Hepatocyte (in vitro differentiated cells): ENCODE results near the gene GAD1.

Source experiments
- CTCF ChIP-seq: fragments of 200-600 bp; sonication (generic); IDR thresholded peaks from 2 replicates; pipeline ENCODE4 v1.5.1; 2016; ENCODE audit warnings: antibody characterized with exemption, mild to moderate bottlenecking; ENCODE audit not compliant: poor library complexity
- EZH2 ChIP-seq: fragments of 200-600 bp; sonication (generic); IDR thresholded peaks from 2 replicates; pipeline ENCODE4 v1.6.1; 2016; ENCODE audit warnings: antibody characterized with exemption, mild to moderate bottlenecking, borderline replicate concordance
- EZH2phosphoT487 ChIP-seq: fragments of 200-600 bp; sonication (generic); IDR thresholded peaks from one replicate; pipeline ENCODE4 v1.6.1; 2018; ENCODE audit warnings: antibody characterized with exemption, mild to moderate bottlenecking, low read depth, moderate library complexity; ENCODE audit not compliant: unreplicated experiment, severe bottlenecking

- TF ChIP-seq EZH2, result no peak
- no peak for TF ChIP-seq CTCF
- no peak for TF ChIP-seq EZH2phosphoT487
Measured at GRCh38 chr2:170843656-170844055, 27.0 kb downstream of the GAD1 start.
